K562 (cell line): ENCODE results near the gene ZNF480. TPM values are rescaled to one million over a fixed set of nuclear protein-coding genes. Genes with fewer than 3 reads are reported as not detected.
A peak's percentile ranks its signal among the peaks of the same experiment; 100 is the strongest.

ENCODE experiments used
- ATAC-seq: fragments of 200-7000 bp; cut with Tn5 transposase; 3 replicates; pipeline ENCODE4 v1.9.1; 2020; ENCODE audit warnings: moderate library complexity
- BruUV-seq: library from RNA; stranded (reverse); fragments of 400-500 nt; replicated peaks from 2 replicates; lab custom pipeline; 2021; lab: Mats Ljungman, UMichigan
- CTCF ChIA-PET: fragments of 300-600 bp; formaldehyde crosslinking; extraction: SDS; loops from one replicate; lab custom pipeline; 2021; ENCODE audit warnings: low intra/inter-chr PET ratio; lab: Yijun Ruan, JAX
- POLR2A ChIA-PET: fragments of 300-600, 350-650 bp; sonication (Branson Sonifier 250); formaldehyde crosslinking; extraction: SDS; loops from one replicate; lab custom pipeline; 2021; ENCODE audit warnings: antibody characterized with exemption, inconsistent platforms; lab: Yijun Ruan, JAX
- DNase-seq, 4 experiments: peaks; one replicate each; pipeline versions ENCODE4 v3.0.0 to v3.0.0-alpha.2; 2011 to 2018; ENCODE audit warnings: low spot score in 3 of 4, mixed read lengths in 3 of 4; ENCODE audit errors: extremely low read depth in 1 of 4
- FAIRE-seq: peaks from 2 replicates; lab custom pipeline; 2011; peaks lifted over from hg19 to GRCh38; lab: Jason Lieb, UNC
- H2AFZ ChIP-seq: 2 replicates; pipeline ENCODE4 v1.6.0; 2011; ENCODE audit warnings: low read depth, low read length, control low read depth, inconsistent platforms
- H3K27ac ChIP-seq: fragments of 200-600 bp; 3 replicates; pipeline ENCODE4 v1.8.0; 2011; ENCODE audit warnings: low read depth, mild to moderate bottlenecking, control low read depth, inconsistent platforms, low read length, moderate library complexity, mixed read lengths; ENCODE audit errors: extremely low read depth
- H3K27me3 ChIP-seq, 2 experiments: fragments of 300-600 bp in 1 of 2; 2 replicates in 1 of 2; 3 replicates in 1 of 2; pipeline versions ENCODE4 v1.6.0 to v1.8.0; 2011; ENCODE audit warnings: inconsistent platforms in 2 of 2, low read length in 2 of 2, mild to moderate bottlenecking in 1 of 2, mixed read lengths in 1 of 2, moderate library complexity in 1 of 2; ENCODE audit not compliant: control insufficient read depth in 2 of 2, insufficient read depth in 2 of 2
- H3K36me3 ChIP-seq: fragments of 300-600 bp; 3 replicates; pipeline ENCODE4 v1.8.0; 2011; ENCODE audit warnings: mild to moderate bottlenecking, low read length, inconsistent platforms; ENCODE audit not compliant: control insufficient read depth, insufficient read depth
- H3K4me1 ChIP-seq, 2 experiments: fragments of 200-600 bp in 1 of 2; replicated peaks in 1 of 2; 2 replicates in 1 of 2; 3 replicates in 1 of 2; pipeline versions ENCODE4 v1.5.1 to v1.8.0; 2011; ENCODE audit warnings: inconsistent platforms in 2 of 2, low read length in 2 of 2, mild to moderate bottlenecking in 1 of 2, mixed read lengths in 1 of 2, moderate library complexity in 1 of 2; ENCODE audit not compliant: control insufficient read depth in 2 of 2, insufficient read depth in 2 of 2
- H3K4me2 ChIP-seq: 2 replicates; pipeline ENCODE4 v1.6.1; 2011; ENCODE audit warnings: low read length, control low read depth, inconsistent platforms, mixed read lengths; ENCODE audit not compliant: insufficient read depth
- H3K4me3 ChIP-seq: fragments of 200-600 bp; sonication (generic), shearing (Covaris generic); 2 replicates; pipeline ENCODE4 v1.5.1; 2016; ENCODE audit warnings: control low read depth, inconsistent platforms
- H3K79me2 ChIP-seq: fragments of 200-600 bp; 3 replicates; pipeline ENCODE4 v1.8.0; 2011; ENCODE audit warnings: low read length, inconsistent platforms; ENCODE audit not compliant: control insufficient read depth, insufficient read depth
- H3K9ac ChIP-seq, 2 experiments: 2 replicates each; pipeline versions ENCODE4 v1.6.0 to v1.6.1; 2011; ENCODE audit warnings: low read depth in 2 of 2, low read length in 2 of 2, control low read depth in 1 of 2, inconsistent platforms in 1 of 2, mild to moderate bottlenecking in 1 of 2, mixed read lengths in 1 of 2; ENCODE audit not compliant: insufficient read depth in 1 of 2
- H3K9me1 ChIP-seq: one replicate; pipeline ENCODE4 v1.6.0; 2011; ENCODE audit warnings: inconsistent platforms, mild to moderate bottlenecking, low read length, moderate library complexity; ENCODE audit not compliant: control insufficient read depth, insufficient read depth
- H3K9me3 ChIP-seq: replicated peaks from 2 replicates; pipeline ENCODE4 v1.5.1; 2011; ENCODE audit warnings: low read depth, low read length, inconsistent platforms; ENCODE audit not compliant: control insufficient read depth, insufficient read depth
- H4K20me1 ChIP-seq: replicated peaks from 2 replicates; pipeline ENCODE4 v1.6.1; 2011; ENCODE audit warnings: low read length, inconsistent platforms, mixed read lengths; ENCODE audit not compliant: control insufficient read depth, insufficient read depth
- BDP1 ChIP-seq: IDR thresholded peaks from 3 replicates; pipeline ENCODE4 v1.6.1; 2011; ENCODE audit not compliant: insufficient read length, insufficient read depth
- CBX1 ChIP-seq: sonication (generic); IDR thresholded peaks from 2 replicates; pipeline ENCODE4 v1.6.1; 2016; ENCODE audit warnings: antibody characterized with exemption, low read depth, mild to moderate bottlenecking
- CBX5 ChIP-seq: IDR thresholded peaks from 2 replicates; pipeline ENCODE4 v1.6.1; 2014; ENCODE audit warnings: low read depth, borderline replicate concordance
- NCOR1 ChIP-seq: fragments of 450-650 bp; IDR thresholded peaks from 2 replicates; pipeline ENCODE4 v1.6.1; 2016; ENCODE audit warnings: mild to moderate bottlenecking, moderate library complexity
- TRIM24 ChIP-seq, 2 experiments: fragments of 450-650 bp; IDR thresholded peaks; 2 replicates each; pipeline ENCODE4 v1.6.1; 2016
- TRIM28 ChIP-seq: fragments of 450-650 bp; IDR thresholded peaks from 2 replicates; pipeline ENCODE4 v1.6.1; 2017
- ZNF445 ChIP-seq: fragments of 250-450 bp; sonication (Bioruptor Pico); IDR thresholded peaks from 2 replicates; pipeline ENCODE4 v1.4.0; 2020; ENCODE audit warnings: low read depth, mild to moderate bottlenecking, moderate library complexity
- WGBS: fragments of 100-300 bp; shearing (Covaris generic); methylation state at CpG from one replicate; pipeline ENCODE4 v1.1.6; 2016; ENCODE audit warnings: low coverage, mixed read lengths; ENCODE audit not compliant: insufficient coverage; ENCODE audit errors: missing lambda C conversion rate; 5-methylcytosine and 5-hydroxymethylcytosine counted together
- in situ Hi-C: fragments of 300-500 bp; cut with MboI; formaldehyde crosslinking; loops from 4 replicates; pipeline ENCODE4 v1.15.0; 2018; ENCODE audit warnings: inconsistent platforms, mixed read lengths
- intact Hi-C: fragments of 100-400 bp; cut with micrococcal nuclease; formaldehyde crosslinking; loops from 2 replicates; pipeline ENCODE4 v1.14.2; 2022
- polyA plus RNA-seq, 8 experiments: library from polyadenylated mRNA; depleted of rRNA in 4 of 8; stranded (reverse) in 5 of 8; unstranded in 3 of 8; fragments of >200 nt; fragmentation: Nextera tagmentation in 2 of 8; fragmentation: Illumina TruSeq in 1 of 8; extraction: Ambion mirVana in 2 of 8; extraction: Trizol in 1 of 8; gene quantifications; 2 replicates each; pipeline versions ENCODE4 v1.2.1 to v1.2.3, GENCODE V29; 2011 to 2014; ENCODE audit warnings: inconsistent platforms in 1 of 8, missing spikeins in 1 of 8
- total RNA-seq, 7 experiments: library from RNA; depleted of rRNA in 6 of 7; stranded (reverse); fragments of >200 nt in 6 of 7; fragmentation: Illumina TruSeq in 2 of 7; extraction: Trizol in 2 of 7; gene quantifications; 2 replicates each; pipeline versions ENCODE4 v1.2.1 to v1.2.3, GENCODE V29; 2011 to 2021; ENCODE audit warnings: low replicate concordance in 1 of 7
- TF ChIP-seq, protein P1 (sequence below): sonication (generic); formaldehyde crosslinking; IDR thresholded peaks from 2 replicates; pipeline ENCODE4 v1.9.0; 2022; ENCODE audit warnings: mild to moderate bottlenecking, missing genetic modification reagents
- TF ChIP-seq, protein P2 (sequence below): fragments of 250-450 bp; sonication (Bioruptor Pico); IDR thresholded peaks from 2 replicates; pipeline ENCODE4 v1.4.0; 2020; ENCODE audit warnings: mild to moderate bottlenecking
- TF ChIP-seq, protein P3 (sequence below): fragments of 450-650 bp; IDR thresholded peaks from 2 replicates; pipeline ENCODE4 v1.6.1; 2016; ENCODE audit warnings: antibody characterized with exemption
- TF ChIP-seq, protein P4 (sequence below): fragments of 450-650 bp; IDR thresholded peaks from 2 replicates; pipeline ENCODE4 v1.6.1; 2016; ENCODE audit warnings: mild to moderate bottlenecking
- TF ChIP-seq, protein P5 (sequence below): sonication (generic); formaldehyde crosslinking; IDR thresholded peaks from 2 replicates; pipeline ENCODE4 v1.8.1; 2023; ENCODE audit warnings: mild to moderate bottlenecking, missing genetic modification reagents

Gene ZNF480
- total and polyA plus RNA-seq, 9 of the 15 experiments (the other 6 are each of a cell fraction or from before 2014, with no cell fraction given): 10.4 to 31.1 (median 22.3) TPM

DNA sequence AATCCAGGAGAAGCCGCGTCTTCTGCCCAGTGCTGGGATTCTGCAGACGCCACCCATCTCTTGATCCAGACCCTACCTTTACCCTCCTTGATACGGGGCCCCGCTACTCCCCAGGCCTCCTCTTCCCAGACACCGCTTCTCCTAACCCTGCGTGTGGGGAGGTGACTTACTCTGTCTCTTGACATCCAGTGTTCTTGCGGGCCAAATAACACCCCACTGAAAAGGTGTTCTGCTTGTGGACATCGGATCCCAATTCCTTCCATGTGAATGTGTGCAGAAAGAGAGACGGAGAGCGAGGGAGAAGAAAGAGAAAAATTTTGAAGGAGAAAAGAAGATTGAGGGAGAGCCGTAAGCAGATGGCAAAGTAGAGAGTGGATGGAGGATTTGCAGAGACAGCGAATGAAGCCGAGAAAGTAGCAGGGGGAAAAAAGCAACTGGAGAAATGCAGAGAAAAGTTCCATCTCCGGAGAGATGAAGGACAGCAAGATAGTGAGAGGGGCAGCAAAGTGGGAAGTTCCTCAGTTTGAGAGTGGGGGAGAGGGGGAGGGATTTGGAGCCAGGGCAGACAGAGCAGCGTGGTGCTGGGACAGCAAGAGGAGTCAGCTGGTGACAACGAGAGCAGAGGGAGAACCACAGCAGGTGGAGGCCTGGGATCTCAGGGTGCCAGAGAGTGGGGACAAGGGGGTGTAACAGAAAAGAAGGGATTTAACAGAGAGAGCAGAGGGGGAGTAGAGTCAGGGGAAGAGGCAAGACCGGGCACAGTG, 814 bp downstream of the ZNF480 start (continued):
- TF ChIP-seq, protein P1, sequence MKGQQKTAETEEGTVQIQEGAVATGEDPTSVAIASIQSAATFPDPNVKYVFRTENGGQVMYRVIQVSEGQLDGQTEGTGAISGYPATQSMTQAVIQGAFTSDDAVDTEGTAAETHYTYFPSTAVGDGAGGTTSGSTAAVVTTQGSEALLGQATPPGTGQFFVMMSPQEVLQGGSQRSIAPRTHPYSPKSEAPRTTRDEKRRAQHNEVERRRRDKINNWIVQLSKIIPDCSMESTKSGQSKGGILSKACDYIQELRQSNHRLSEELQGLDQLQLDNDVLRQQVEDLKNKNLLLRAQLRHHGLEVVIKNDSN (CRISPR knock-in tag): no peak
- TF ChIP-seq NCOR1: no peak

DNA sequence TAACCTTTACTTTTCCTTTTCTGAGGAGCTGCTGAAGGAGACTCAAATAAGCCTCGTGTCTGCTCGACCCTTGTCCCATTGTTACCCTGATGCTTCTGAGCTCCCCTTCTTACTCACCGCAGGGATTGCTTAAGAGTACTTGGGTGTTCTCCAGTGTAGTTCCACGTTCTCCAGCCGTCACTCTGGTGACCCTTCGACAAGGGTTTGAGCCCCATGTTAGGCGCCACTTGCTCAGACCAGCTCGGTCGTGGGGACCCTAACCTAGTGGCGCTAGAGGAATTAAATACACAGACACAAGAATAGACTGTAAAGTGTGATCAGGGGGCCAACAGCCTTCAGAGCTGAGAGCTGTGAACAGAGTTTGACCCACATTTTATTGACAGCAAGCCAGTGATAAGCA, 10.3 kb downstream of the ZNF480 start:
- H3K27ac ChIP-seq: no peak overlapping the region
- no TSS peak for BruUV-seq
- in situ Hi-C loops: no loop called here
- WGBS: 98% methylated on average over 10 of the region's 10 CpGs
- no peaks in the 10 kb centered on the region for H3K27me3 ChIP-seq
- ChIA-PET CTCF (no interaction called here), POLR2A (interaction anchor here (1.0 kb wide), 1 partner anchor 12 kb away, joined by 3 read pairs; no protein-coding TSS in a partner anchor)
- FAIRE-seq (no peak), DNase-seq (peak in 1 of 4 experiments; percentile 47), ATAC-seq (no peak)
- no peak overlapping the region for H3K4me2 ChIP-seq
- peaks cover 36% of the 10 kb centered on the region for H3K9me3 ChIP-seq
- H3K9ac ChIP-seq: no peak overlapping the region
- no peaks in the 10 kb centered on the region for H3K9me1 ChIP-seq
- intact Hi-C loops: no loop called here
- H3K36me3 ChIP-seq: peaks cover 74% of the 10 kb centered on the region
- H4K20me1 ChIP-seq: no peaks in the 10 kb centered on the region
- H2AFZ ChIP-seq: no peak overlapping the region
- no peak overlapping the region for H3K4me3 ChIP-seq
- H3K79me2 ChIP-seq: no peaks in the 10 kb centered on the region
- no peaks in the 10 kb centered on the region for H3K4me1 ChIP-seq
- TF ChIP-seq ZNF445 (CRISPR knock-in tag) (peak; percentile 79; the same call in 1 of the 2 replicates), BDP1 (no peak), TRIM24 (IDR thresholded peaks at IDR 0.05) (peak in 1 of 2 experiments; percentile 55; a peak in 1 of 4 replicates), CBX1 (peak; percentile 89; the same call in 1 of the 2 replicates), TRIM28 (peak; percentile 93), CBX5 (peak; percentile 85)
- TF ChIP-seq, protein P2, sequence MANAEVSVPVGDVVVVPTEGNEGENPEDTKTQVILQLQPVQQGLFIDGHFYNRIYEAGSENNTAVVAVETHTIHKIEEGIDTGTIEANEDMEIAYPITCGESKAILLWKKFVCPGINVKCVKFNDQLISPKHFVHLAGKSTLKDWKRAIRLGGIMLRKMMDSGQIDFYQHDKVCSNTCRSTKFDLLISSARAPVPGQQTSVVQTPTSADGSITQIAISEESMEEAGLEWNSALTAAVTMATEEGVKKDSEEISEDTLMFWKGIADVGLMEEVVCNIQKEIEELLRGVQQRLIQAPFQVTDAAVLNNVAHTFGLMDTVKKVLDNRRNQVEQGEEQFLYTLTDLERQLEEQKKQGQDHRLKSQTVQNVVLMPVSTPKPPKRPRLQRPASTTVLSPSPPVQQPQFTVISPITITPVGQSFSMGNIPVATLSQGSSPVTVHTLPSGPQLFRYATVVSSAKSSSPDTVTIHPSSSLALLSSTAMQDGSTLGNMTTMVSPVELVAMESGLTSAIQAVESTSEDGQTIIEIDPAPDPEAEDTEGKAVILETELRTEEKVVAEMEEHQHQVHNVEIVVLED (CRISPR knock-in tag): no peak
- TF ChIP-seq, protein P3, sequence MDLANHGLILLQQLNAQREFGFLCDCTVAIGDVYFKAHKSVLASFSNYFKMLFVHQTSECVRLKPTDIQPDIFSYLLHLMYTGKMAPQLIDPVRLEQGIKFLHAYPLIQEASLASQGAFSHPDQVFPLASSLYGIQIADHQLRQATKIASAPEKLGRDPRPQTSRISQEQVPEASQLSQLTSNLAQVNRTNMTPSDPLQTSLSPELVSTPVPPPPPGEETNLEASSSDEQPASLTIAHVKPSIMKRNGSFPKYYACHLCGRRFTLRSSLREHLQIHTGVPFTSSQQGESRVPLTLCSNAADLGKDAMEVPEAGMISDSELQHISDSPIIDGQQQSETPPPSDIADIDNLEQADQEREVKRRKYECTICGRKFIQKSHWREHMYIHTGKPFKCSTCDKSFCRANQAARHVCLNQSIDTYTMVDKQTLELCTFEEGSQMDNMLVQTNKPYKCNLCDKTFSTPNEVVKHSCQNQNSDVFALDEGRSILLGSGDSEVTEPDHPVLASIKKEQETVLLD: no peak
- TF ChIP-seq, protein P4, sequence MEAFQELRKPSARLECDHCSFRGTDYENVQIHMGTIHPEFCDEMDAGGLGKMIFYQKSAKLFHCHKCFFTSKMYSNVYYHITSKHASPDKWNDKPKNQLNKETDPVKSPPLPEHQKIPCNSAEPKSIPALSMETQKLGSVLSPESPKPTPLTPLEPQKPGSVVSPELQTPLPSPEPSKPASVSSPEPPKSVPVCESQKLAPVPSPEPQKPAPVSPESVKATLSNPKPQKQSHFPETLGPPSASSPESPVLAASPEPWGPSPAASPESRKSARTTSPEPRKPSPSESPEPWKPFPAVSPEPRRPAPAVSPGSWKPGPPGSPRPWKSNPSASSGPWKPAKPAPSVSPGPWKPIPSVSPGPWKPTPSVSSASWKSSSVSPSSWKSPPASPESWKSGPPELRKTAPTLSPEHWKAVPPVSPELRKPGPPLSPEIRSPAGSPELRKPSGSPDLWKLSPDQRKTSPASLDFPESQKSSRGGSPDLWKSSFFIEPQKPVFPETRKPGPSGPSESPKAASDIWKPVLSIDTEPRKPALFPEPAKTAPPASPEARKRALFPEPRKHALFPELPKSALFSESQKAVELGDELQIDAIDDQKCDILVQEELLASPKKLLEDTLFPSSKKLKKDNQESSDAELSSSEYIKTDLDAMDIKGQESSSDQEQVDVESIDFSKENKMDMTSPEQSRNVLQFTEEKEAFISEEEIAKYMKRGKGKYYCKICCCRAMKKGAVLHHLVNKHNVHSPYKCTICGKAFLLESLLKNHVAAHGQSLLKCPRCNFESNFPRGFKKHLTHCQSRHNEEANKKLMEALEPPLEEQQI: peak; percentile 56; the same call in 1 of the 2 replicates
- TF ChIP-seq, protein P5, sequence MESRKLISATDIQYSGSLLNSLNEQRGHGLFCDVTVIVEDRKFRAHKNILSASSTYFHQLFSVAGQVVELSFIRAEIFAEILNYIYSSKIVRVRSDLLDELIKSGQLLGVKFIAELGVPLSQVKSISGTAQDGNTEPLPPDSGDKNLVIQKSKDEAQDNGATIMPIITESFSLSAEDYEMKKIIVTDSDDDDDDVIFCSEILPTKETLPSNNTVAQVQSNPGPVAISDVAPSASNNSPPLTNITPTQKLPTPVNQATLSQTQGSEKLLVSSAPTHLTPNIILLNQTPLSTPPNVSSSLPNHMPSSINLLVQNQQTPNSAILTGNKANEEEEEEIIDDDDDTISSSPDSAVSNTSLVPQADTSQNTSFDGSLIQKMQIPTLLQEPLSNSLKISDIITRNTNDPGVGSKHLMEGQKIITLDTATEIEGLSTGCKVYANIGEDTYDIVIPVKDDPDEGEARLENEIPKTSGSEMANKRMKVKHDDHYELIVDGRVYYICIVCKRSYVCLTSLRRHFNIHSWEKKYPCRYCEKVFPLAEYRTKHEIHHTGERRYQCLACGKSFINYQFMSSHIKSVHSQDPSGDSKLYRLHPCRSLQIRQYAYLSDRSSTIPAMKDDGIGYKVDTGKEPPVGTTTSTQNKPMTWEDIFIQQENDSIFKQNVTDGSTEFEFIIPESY (CRISPR knock-in tag): peak; percentile 74
